Mesendoderm (in vitro differentiated cells): ENCODE results near the gene WDR64.

Experiments
- DNase-seq: peaks from one replicate; pipeline ENCODE4 v3.0.0; 2013
- H2AK5ac ChIP-seq: 2 replicates; pipeline ENCODE4 v1.6.1; 2013; ENCODE audit warnings: low read length, inconsistent platforms
- H2BK120ac ChIP-seq: 2 replicates; pipeline ENCODE4 v1.6.1; 2013; ENCODE audit warnings: low read depth, mild to moderate bottlenecking, low read length, moderate library complexity, mixed read lengths
- H2BK15ac ChIP-seq: replicated peaks from 2 replicates; pipeline ENCODE4 v1.6.1; 2013; ENCODE audit warnings: low read depth, mild to moderate bottlenecking, moderate library complexity
- H2BK5ac ChIP-seq: 2 replicates; pipeline ENCODE4 v1.6.1; 2013; ENCODE audit warnings: low read length, inconsistent platforms
- H3K18ac ChIP-seq: 2 replicates; pipeline ENCODE4 v1.6.1; 2013; ENCODE audit warnings: mild to moderate bottlenecking, low read length, mixed read lengths
- H3K23ac ChIP-seq: one replicate; pipeline ENCODE4 v1.6.1; 2013; ENCODE audit warnings: low read length
- H3K27ac ChIP-seq: 2 replicates; pipeline ENCODE4 v1.5.1; 2013; ENCODE audit warnings: low read depth, mild to moderate bottlenecking, inconsistent platforms, low read length, moderate library complexity
- H3K27me3 ChIP-seq: 2 replicates; pipeline ENCODE4 v1.6.1; 2013; ENCODE audit warnings: low read length, control low read depth, mild to moderate bottlenecking, inconsistent platforms; ENCODE audit not compliant: insufficient read depth, poor library complexity
- H3K36me3 ChIP-seq: 2 replicates; pipeline ENCODE4 v1.6.1; 2013; ENCODE audit warnings: low read length, inconsistent platforms; ENCODE audit not compliant: control insufficient read depth, insufficient read depth
- H3K4ac ChIP-seq: one replicate; pipeline ENCODE4 v1.6.1; 2013; ENCODE audit warnings: low read depth, mild to moderate bottlenecking, low read length, moderate library complexity
- H3K4me1 ChIP-seq: 2 replicates; pipeline ENCODE4 v1.6.1; 2013; ENCODE audit warnings: low read depth, low read length, inconsistent platforms; ENCODE audit not compliant: control insufficient read depth
- H3K4me2 ChIP-seq: 2 replicates; pipeline ENCODE4 v1.6.1; 2013; ENCODE audit warnings: low read length
- H3K4me3 ChIP-seq: 2 replicates; pipeline ENCODE4 v1.5.1; 2013; ENCODE audit warnings: mild to moderate bottlenecking, low read length
- H3K56ac ChIP-seq: one replicate; pipeline ENCODE4 v1.6.1; 2013; ENCODE audit warnings: low read length
- H3K79me1 ChIP-seq: 2 replicates; pipeline ENCODE4 v1.6.1; 2013; ENCODE audit warnings: low read length, inconsistent platforms
- H3K79me2 ChIP-seq: 2 replicates; pipeline ENCODE4 v1.6.1; 2013; ENCODE audit warnings: mild to moderate bottlenecking, low read length; ENCODE audit not compliant: control insufficient read depth, insufficient read depth
- H3K9ac ChIP-seq: 2 replicates; pipeline ENCODE4 v1.6.1; 2013; ENCODE audit warnings: low read length, inconsistent platforms
- H4K5ac ChIP-seq: one replicate; pipeline ENCODE4 v1.6.1; 2013; ENCODE audit warnings: low read length
- H4K8ac ChIP-seq: one replicate; pipeline ENCODE4 v1.6.1; 2013; ENCODE audit warnings: low read depth, mild to moderate bottlenecking, control low read depth, low read length, moderate library complexity
- WGBS: extraction: QIAGEN DNeasy Blood & Tissue Kit; methylation state at CpG from one replicate; pipeline ENCODE4 v1.1.7; 2013; ENCODE audit warnings: low lambda C conversion rate, missing lambda C conversion rate; ENCODE audit not compliant: insufficient coverage; ENCODE audit errors: extremely low coverage; 5-methylcytosine and 5-hydroxymethylcytosine counted together

The WDR64 gene

DNA sequence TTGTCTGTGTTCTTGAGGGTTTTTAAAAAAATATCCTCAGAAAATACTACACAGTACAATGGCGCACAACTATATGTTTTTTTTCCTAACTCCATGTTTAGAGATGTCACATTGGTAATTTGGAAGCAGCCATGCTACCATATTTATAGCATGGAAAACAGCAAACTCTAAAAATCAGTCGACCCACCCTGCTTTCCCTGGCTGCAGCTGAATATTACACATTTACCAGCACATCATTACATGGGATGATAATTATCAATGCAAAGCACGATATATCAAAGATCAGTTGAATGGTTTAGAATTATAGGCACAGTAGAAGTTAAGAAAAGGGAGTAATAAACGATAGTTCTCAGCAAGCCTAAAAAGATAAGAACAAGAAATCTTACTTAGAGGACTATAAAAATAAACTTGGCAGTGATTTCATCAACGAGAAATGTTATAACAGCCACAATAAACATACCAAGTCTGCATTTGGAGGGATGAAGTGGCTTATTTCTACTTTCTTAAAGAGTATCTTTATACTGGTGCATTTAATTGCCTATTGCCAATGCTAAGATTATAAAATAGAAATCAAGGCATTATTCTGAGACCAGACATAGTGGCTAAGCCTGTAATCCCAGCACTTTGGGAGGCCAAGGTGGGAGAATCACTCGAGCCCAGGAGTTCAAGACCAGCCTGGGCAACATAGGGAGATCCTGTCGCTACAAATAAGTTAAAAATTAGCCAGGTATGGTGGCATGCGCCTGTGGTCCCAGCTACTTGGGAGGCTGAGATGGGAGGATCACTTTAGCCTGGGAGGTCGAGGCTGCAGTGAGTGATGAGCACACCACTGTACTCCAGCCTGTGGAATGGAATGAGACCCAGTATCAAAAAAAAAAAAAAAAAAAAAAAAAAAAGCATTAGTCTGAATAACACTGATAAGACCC lies 43.4 kb downstream of the WDR64 start:
- H3K18ac ChIP-seq, result no peak overlapping the region
- H3K4me3 ChIP-seq, result no peak overlapping the region
- H2BK5ac ChIP-seq, result no peak overlapping the region
- no peak overlapping the region for H4K5ac ChIP-seq
- no peaks in the 10 kb centered on the region for H3K36me3 ChIP-seq
- no peak overlapping the region for H2BK15ac ChIP-seq
- no peak overlapping the region for H3K4me2 ChIP-seq
- no peak overlapping the region for H3K4ac ChIP-seq
- no peak overlapping the region for H3K27ac ChIP-seq
- H3K27me3 ChIP-seq, result no peaks in the 10 kb centered on the region
- no peak overlapping the region for H3K9ac ChIP-seq
- no CpG with 5 or more reads among the region's 9 CpGs for WGBS
- H4K8ac ChIP-seq, result no peak overlapping the region
- no peaks in the 10 kb centered on the region for H3K79me1 ChIP-seq
- no peak overlapping the region for H3K23ac ChIP-seq
- H2BK120ac ChIP-seq, result no peak overlapping the region
- no peaks in the 10 kb centered on the region for H3K4me1 ChIP-seq
- no peaks in the 10 kb centered on the region for H3K79me2 ChIP-seq
- no peak for DNase-seq
- H3K56ac ChIP-seq, result no peak overlapping the region
- H2AK5ac ChIP-seq, result no peak overlapping the region

- no peak overlapping the region for H3K56ac ChIP-seq
Observed at GRCh38 chr1:241696172-241696814, 44.2 kb downstream of the WDR64 start.

DNA sequence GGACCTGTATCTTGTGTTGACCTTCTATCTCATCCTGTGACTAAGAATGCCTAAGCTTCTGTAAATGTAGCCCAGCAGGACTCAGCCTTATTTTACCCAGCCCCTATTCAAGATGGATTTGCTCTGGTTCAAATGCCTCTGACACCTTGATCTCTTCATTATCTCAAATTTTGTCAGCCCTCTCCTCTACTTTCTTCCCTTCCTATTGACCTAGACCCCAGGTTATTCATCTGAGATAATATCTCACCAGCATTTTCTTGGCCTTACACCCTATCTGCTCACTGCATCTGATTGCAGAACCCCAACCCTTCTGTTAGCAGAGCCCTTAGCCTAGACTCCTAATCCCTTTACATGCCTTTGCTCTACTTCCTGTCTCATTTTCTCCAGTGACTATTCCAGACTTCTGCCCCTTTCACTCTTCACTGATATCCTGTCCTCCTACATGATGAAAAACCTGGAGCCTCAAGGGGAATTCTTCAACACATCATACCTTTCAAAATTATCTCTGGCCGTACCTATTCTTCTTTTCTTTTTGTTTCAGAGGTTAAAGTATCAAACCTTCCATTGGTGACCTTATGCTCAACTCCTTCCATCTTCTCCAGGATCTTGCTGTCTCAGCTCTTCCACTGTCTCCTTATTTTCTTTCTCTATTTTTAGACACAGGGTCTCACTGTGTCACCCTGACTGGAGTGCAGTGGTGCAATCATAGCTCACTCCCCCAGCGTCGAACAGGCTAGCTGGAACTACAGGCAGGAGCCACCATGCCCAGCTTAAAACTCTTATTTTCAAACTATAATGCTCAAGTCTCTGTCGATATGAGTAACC lies 44.9 kb downstream of the WDR64 start:
- Histone ChIP-seq H3K4me3 (no peak overlapping the region), H2AK5ac (no peak overlapping the region), H3K4me1 (no peaks in the 10 kb centered on the region), H3K56ac (no peak overlapping the region), H3K36me3 (no peaks in the 10 kb centered on the region), H2BK5ac (no peak overlapping the region), H3K9ac (no peak overlapping the region), H3K4me2 (no peak overlapping the region), H2BK120ac (no peak overlapping the region), H3K27me3 (no peaks in the 10 kb centered on the region), H3K79me2 (no peaks in the 10 kb centered on the region), H4K8ac (no peak overlapping the region), H3K27ac (no peak overlapping the region), H3K23ac (no peak overlapping the region), H3K4ac (no peak overlapping the region), H3K18ac (no peak overlapping the region), H3K79me1 (no peaks in the 10 kb centered on the region), H4K5ac (no peak overlapping the region), H2BK15ac (no peak overlapping the region)
- peak; percentile 8 for DNase-seq
- 100% methylated on average over 1 of the region's 4 CpGs for WGBS

More at GRCh38 chr1:241696172-241696814, 44.2 kb downstream of the WDR64 start:
- no CpG with 5 or more reads among the region's 6 CpGs for WGBS
- Histone ChIP-seq H3K27me3 (no peaks in the 10 kb centered on the region), H4K8ac (no peak overlapping the region), H3K79me2 (no peaks in the 10 kb centered on the region), H2BK5ac (no peak overlapping the region), H3K36me3 (no peaks in the 10 kb centered on the region), H2BK15ac (no peak overlapping the region), H3K4me2 (no peak overlapping the region), H2AK5ac (no peak overlapping the region), H4K5ac (no peak overlapping the region), H3K18ac (no peak overlapping the region), H3K4ac (no peak overlapping the region), H3K23ac (no peak overlapping the region), H3K79me1 (no peaks in the 10 kb centered on the region), H2BK120ac (no peak overlapping the region), H3K4me1 (no peaks in the 10 kb centered on the region), H3K27ac (no peak overlapping the region), H3K9ac (no peak overlapping the region), H3K4me3 (no peak overlapping the region)
- DNase-seq, result peak; percentile 10

DNA sequence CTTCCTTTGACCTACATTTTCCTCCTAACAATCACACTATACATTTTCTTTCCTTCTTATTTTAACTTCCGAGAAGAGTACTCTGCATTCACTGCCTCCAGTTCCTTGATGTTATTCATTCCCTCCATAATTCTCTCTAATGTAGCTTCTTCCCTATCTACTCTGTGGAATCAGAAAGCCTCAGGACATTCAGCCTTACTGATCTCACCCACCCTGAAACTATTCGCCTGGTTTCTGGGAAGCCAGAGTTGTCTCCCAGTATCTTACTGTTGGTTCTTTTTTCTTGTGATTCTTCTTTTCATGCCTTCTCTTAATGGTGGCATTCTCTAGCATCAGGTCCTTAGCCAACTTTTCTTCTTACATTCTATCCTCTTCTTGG lies 45.5 kb downstream of the WDR64 start:
- H3K79me1 ChIP-seq, result no peaks in the 10 kb centered on the region
- no peak overlapping the region for H3K18ac ChIP-seq
- H3K4ac ChIP-seq, result no peak overlapping the region
- no peaks in the 10 kb centered on the region for H3K4me1 ChIP-seq
- H3K9ac ChIP-seq, result no peak overlapping the region
- DNase-seq, result no peak
- WGBS, result 100% methylated on average over 1 of the region's 2 CpGs
- no peak overlapping the region for H4K8ac ChIP-seq
- H3K4me3 ChIP-seq, result no peak overlapping the region
- H3K27me3 ChIP-seq, result no peaks in the 10 kb centered on the region
- H3K79me2 ChIP-seq, result no peaks in the 10 kb centered on the region
- H2BK120ac ChIP-seq, result no peak overlapping the region
- no peak overlapping the region for H2BK5ac ChIP-seq
- no peak overlapping the region for H3K23ac ChIP-seq
- no peaks in the 10 kb centered on the region for H3K36me3 ChIP-seq
- H3K4me2 ChIP-seq, result no peak overlapping the region
- no peak overlapping the region for H3K27ac ChIP-seq
- H2BK15ac ChIP-seq, result no peak overlapping the region
- no peak overlapping the region for H2AK5ac ChIP-seq
- H3K56ac ChIP-seq, result no peak overlapping the region
- no peak overlapping the region for H4K5ac ChIP-seq

DNA sequence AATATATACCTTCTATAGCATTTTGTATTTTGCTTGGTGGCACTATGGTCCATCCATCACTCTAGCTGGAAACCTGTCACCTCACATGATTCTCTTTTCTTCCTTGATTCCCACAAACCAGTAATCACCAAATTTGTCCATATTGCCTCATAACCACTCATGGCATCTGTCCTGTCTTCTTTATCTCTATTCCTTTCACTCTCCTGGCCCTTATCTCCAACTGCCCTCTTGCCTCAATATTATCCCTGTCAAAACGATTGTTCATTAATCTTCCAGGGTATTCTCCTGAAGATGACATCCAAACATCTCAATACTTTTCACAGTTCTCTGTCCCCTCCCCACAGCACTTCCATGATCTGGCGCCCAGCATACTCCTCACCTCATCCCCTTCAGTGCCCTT lies 46.1 kb downstream of the WDR64 start:
- no peaks in the 10 kb centered on the region for H3K79me2 ChIP-seq
- H3K23ac ChIP-seq, result no peak overlapping the region
- no peak overlapping the region for H2AK5ac ChIP-seq
- H4K8ac ChIP-seq, result no peak overlapping the region
- H3K4ac ChIP-seq, result no peak overlapping the region
- H2BK15ac ChIP-seq, result no peak overlapping the region
- H2BK120ac ChIP-seq, result no peak overlapping the region
- no peak for DNase-seq
- no CpG with 5 or more reads among the region's 2 CpGs for WGBS
- no peak overlapping the region for H3K56ac ChIP-seq
- no peaks in the 10 kb centered on the region for H3K27me3 ChIP-seq
- H3K27ac ChIP-seq, result no peak overlapping the region
- H2BK5ac ChIP-seq, result no peak overlapping the region
- H3K18ac ChIP-seq, result no peak overlapping the region
- H3K4me1 ChIP-seq, result no peaks in the 10 kb centered on the region
- no peaks in the 10 kb centered on the region for H3K79me1 ChIP-seq
- no peak overlapping the region for H4K5ac ChIP-seq
- no peak overlapping the region for H3K9ac ChIP-seq
- no peaks in the 10 kb centered on the region for H3K36me3 ChIP-seq
- no peak overlapping the region for H3K4me2 ChIP-seq
- H3K4me3 ChIP-seq, result no peak overlapping the region
